ENCODE results near the gene AFTPH. TPM values are rescaled to one million over a fixed set of nuclear protein-coding genes. Genes with fewer than 3 reads are reported as not detected.

The AFTPH gene

GRCh38 chr2:64640153-64641044 is 116.3 kb downstream of the AFTPH start:
- Histone ChIP-seq H3K18ac (ENCODE audit: low read length) (peak overlapping the region; percentile 52), H4K5ac (ENCODE audit: low read length) (no peak overlapping the region), H2BK5ac (ENCODE audit: low read length) (peak overlapping the region; percentile 54), H3K4ac (ENCODE audit: low read depth, low read length) (no peak overlapping the region), H2AK5ac (ENCODE audit: low read length) (no peak overlapping the region), H3K56ac (ENCODE audit: low read length) (peak overlapping the region; percentile 58), H2BK120ac (ENCODE audit: low read depth, low read length) (no peak overlapping the region), H3K27ac (ENCODE audit: low read depth, low read length) (peak overlapping the region; percentile 20), H2BK15ac (replicated peaks; ENCODE audit: low read depth) (no peak overlapping the region), H4K8ac (ENCODE audit: low read depth, low read length) (no peak overlapping the region), H3K23ac (ENCODE audit: low read length) (no peak overlapping the region), H3K79me1 (ENCODE audit: low read length) (peaks cover 28% of the 10 kb centered on the region), H3K79me2 (ENCODE audit: control insufficient read depth, insufficient read depth, low read length) (peaks cover 24% of the 10 kb centered on the region), H3K4me2 (ENCODE audit: low read length) (no peak overlapping the region), H3K4me3 (ENCODE audit: low read length) (no peak overlapping the region), H3K4me1 (ENCODE audit: control insufficient read depth, low read depth, low read length) (peaks cover 21% of the 10 kb centered on the region), H3K36me3 (ENCODE audit: control insufficient read depth, insufficient read depth, low read length) (peaks cover 3% of the 10 kb centered on the region), H3K27me3 (ENCODE audit: insufficient read depth, low read length, poor library complexity) (no peaks in the 10 kb centered on the region), H3K9ac (ENCODE audit: low read length) (no peak overlapping the region)
- peak; percentile 62 for DNase-seq
- WGBS (ENCODE audit: extremely low coverage, insufficient coverage, low lambda C conversion rate) = no CpG with 5 or more reads among the region's 12 CpGs

DNA sequence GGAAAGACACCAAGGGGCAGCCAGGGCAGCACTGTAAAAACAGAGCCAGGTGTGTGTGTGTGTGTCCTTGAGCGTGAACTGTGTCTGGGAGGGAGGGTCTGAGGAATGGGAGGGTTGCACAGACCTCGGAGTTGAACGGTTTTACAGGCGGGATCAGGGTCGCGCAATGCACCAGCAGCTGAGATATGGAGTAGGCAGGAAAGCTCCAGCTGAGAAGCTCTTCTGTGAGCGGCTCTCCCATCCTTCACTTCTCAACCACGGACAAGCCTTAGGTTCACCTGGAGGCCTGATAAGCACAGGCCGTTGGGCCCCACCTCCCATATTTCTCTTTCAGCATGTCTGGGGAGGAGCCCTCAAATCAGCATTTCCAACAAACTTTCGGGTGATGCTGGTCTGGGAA is 117.5 kb downstream of the AFTPH start:
- H3K4me3 ChIP-seq (ENCODE audit: low read length) = no peak overlapping the region
- no peak overlapping the region for H3K4me2 ChIP-seq (ENCODE audit: low read length)
- H3K79me2 ChIP-seq (ENCODE audit: control insufficient read depth, insufficient read depth, low read length) = peaks cover 26% of the 10 kb centered on the region
- no peak for DNase-seq
- H4K8ac ChIP-seq (ENCODE audit: low read depth, low read length) = no peak overlapping the region
- peak overlapping the region; percentile 3 for H3K18ac ChIP-seq (ENCODE audit: low read length)
- no peak overlapping the region for H3K23ac ChIP-seq (ENCODE audit: low read length)
- no peaks in the 10 kb centered on the region for H3K36me3 ChIP-seq (ENCODE audit: control insufficient read depth, insufficient read depth, low read length)
- no peak overlapping the region for H2BK5ac ChIP-seq (ENCODE audit: low read length)
- H3K4ac ChIP-seq (ENCODE audit: low read depth, low read length) = no peak overlapping the region
- peak overlapping the region; percentile 11 for H3K56ac ChIP-seq (ENCODE audit: low read length)
- no peak overlapping the region for H2BK120ac ChIP-seq (ENCODE audit: low read depth, low read length)
- H3K79me1 ChIP-seq (ENCODE audit: low read length) = peaks cover 23% of the 10 kb centered on the region
- H3K4me1 ChIP-seq (ENCODE audit: control insufficient read depth, low read depth, low read length) = peaks cover 21% of the 10 kb centered on the region
- no peak overlapping the region for H3K9ac ChIP-seq (ENCODE audit: low read length)
- H3K27ac ChIP-seq (ENCODE audit: low read depth, low read length) = no peak overlapping the region
- no CpG with 5 or more reads among the region's 10 CpGs for WGBS (ENCODE audit: extremely low coverage, insufficient coverage, low lambda C conversion rate)
- no peak overlapping the region for H4K5ac ChIP-seq (ENCODE audit: low read length)
- no peak overlapping the region for H2AK5ac ChIP-seq (ENCODE audit: low read length)
- no peak overlapping the region for H2BK15ac ChIP-seq (replicated peaks; ENCODE audit: low read depth)
- no peaks in the 10 kb centered on the region for H3K27me3 ChIP-seq (ENCODE audit: insufficient read depth, low read length, poor library complexity)

Small RNA genes lying within 50 kb of the gene (small RNA-seq; reads per million reads assigned to genes)
- not detected for gene RNU6-100P (ENCODE audit: insufficient read depth)

Measured in mesendoderm (in vitro differentiated cells).